GM12878 (cell line): ENCODE data around the gene RPS5. TPM values are rescaled to one million over a fixed set of nuclear protein-coding genes. Genes with fewer than 3 reads are reported as not detected.
A peak's percentile ranks its signal among the peaks of the same experiment; 100 is the strongest.

ENCODE experiments used
- CHD1 ChIP-seq: IDR thresholded peaks from 2 replicates; pipeline ENCODE4 v1.6.1; 2012; ENCODE audit warnings: low read depth, low read length, improper control_type of control experiment
- CHD4 ChIP-seq: fragments of 200-600 bp; sonication (generic); IDR thresholded peaks from 2 replicates; pipeline ENCODE4 v1.6.1; 2016; ENCODE audit warnings: mild to moderate bottlenecking
- GATAD2B ChIP-seq: fragments of 450-650 bp; conservative IDR thresholded peaks from 2 replicates; pipeline ENCODE4 v1.6.1; 2017; ENCODE audit warnings: low read depth, mild to moderate bottlenecking, moderate library complexity
- HDAC6 ChIP-seq: fragments of 200-600 bp; sonication (generic); IDR thresholded peaks from one replicate; pipeline ENCODE4 v1.8.0; 2017; ENCODE audit warnings: antibody characterized with exemption; ENCODE audit not compliant: unreplicated experiment
- IKZF1 ChIP-seq: fragments of 450-650 bp; conservative IDR thresholded peaks from 2 replicates; pipeline ENCODE4 v1.6.1; 2017; ENCODE audit warnings: antibody characterized with exemption, mild to moderate bottlenecking
- IKZF2 ChIP-seq, 2 experiments: fragments of 450-650 bp; IDR thresholded peaks; 2 replicates each; pipeline ENCODE4 v1.6.1; 2017; ENCODE audit warnings: mild to moderate bottlenecking in 2 of 2, moderate library complexity in 2 of 2
- KLF5 ChIP-seq: fragments of 450-650 bp; IDR thresholded peaks from 2 replicates; pipeline ENCODE4 v1.6.1; 2014; ENCODE audit warnings: mild to moderate bottlenecking; ENCODE audit not compliant: partially characterized antibody
- MEF2A ChIP-seq: IDR thresholded peaks from 2 replicates; pipeline ENCODE4 v1.6.1; 2011; ENCODE audit warnings: low read depth, mild to moderate bottlenecking, low read length, moderate library complexity; ENCODE audit not compliant: insufficient read depth
- MTA2 ChIP-seq: fragments of 450-650 bp; IDR thresholded peaks from 2 replicates; pipeline ENCODE4 v1.6.1; 2016; ENCODE audit warnings: low read depth, mild to moderate bottlenecking, moderate library complexity
- NBN ChIP-seq: fragments of 450-650 bp; IDR thresholded peaks from 2 replicates; pipeline ENCODE4 v1.6.1; 2016
- NFYB ChIP-seq: IDR thresholded peaks from 2 replicates; pipeline ENCODE4 v1.6.1; 2011; ENCODE audit warnings: low read depth, mild to moderate bottlenecking, low read length, improper control_type of control experiment, moderate library complexity; ENCODE audit not compliant: insufficient read depth
- NR2F1 ChIP-seq: fragments of 450-650 bp; conservative IDR thresholded peaks from 2 replicates; pipeline ENCODE4 v1.6.1; 2017; ENCODE audit warnings: mild to moderate bottlenecking
- POLR2AphosphoS5 ChIP-seq: IDR thresholded peaks from 2 replicates; pipeline ENCODE4 v1.6.1; 2011; ENCODE audit warnings: mild to moderate bottlenecking, low read length, inconsistent platforms
- RUNX3 ChIP-seq: IDR thresholded peaks from 2 replicates; pipeline ENCODE4 v1.6.1; 2012; ENCODE audit warnings: low read length, inconsistent platforms
- SIX5 ChIP-seq: IDR thresholded peaks from 2 replicates; pipeline ENCODE4 v1.6.1; 2011; ENCODE audit warnings: mild to moderate bottlenecking, low read depth, low read length, moderate library complexity; ENCODE audit not compliant: severe bottlenecking
- SMARCA5 ChIP-seq: fragments of 450-650 bp; IDR thresholded peaks from 2 replicates; pipeline ENCODE4 v1.6.1; 2017; ENCODE audit warnings: mild to moderate bottlenecking
- SPI1 ChIP-seq: IDR thresholded peaks from 2 replicates; pipeline ENCODE4 v1.6.1; 2011; ENCODE audit warnings: low read depth, mild to moderate bottlenecking, low read length, moderate library complexity, borderline replicate concordance; ENCODE audit not compliant: insufficient read depth
- SREBF2 ChIP-seq: IDR thresholded peaks from 2 replicates; pipeline ENCODE4 v1.6.1; 2012; ENCODE audit warnings: mild to moderate bottlenecking, low read length
- STAT1 ChIP-seq: fragments of 450-650 bp; conservative IDR thresholded peaks from 2 replicates; pipeline ENCODE4 v1.6.1; 2014; ENCODE audit warnings: antibody characterized with exemption, mild to moderate bottlenecking
- WRNIP1 ChIP-seq: IDR thresholded peaks from 2 replicates; pipeline ENCODE4 v1.6.1; 2011; ENCODE audit warnings: low read depth, low read length, improper control_type of control experiment, borderline replicate concordance
- YBX1 ChIP-seq: fragments of 450-650 bp; IDR thresholded peaks from 2 replicates; pipeline ENCODE4 v1.6.1; 2016; ENCODE audit warnings: antibody characterized with exemption
- ZBED1 ChIP-seq: IDR thresholded peaks from 2 replicates; pipeline ENCODE4 v1.6.1; 2016; ENCODE audit warnings: borderline replicate concordance
- polyA plus RNA-seq, 11 experiments: library from polyadenylated mRNA; depleted of rRNA in 4 of 11; unstranded in 6 of 11; stranded (reverse) in 5 of 11; fragments of >200 nt; fragmentation: Nextera tagmentation in 4 of 11; fragmentation: Illumina TruSeq in 1 of 11; extraction: Ambion mirVana in 4 of 11; extraction: Trizol in 1 of 11; gene quantifications; 1 replicate in 1 of 11; 2 replicates in 10 of 11; pipeline versions ENCODE4 v1.2.1 to v1.2.3, GENCODE V29; 2011 to 2016; ENCODE audit warnings: inconsistent platforms in 2 of 11, missing spikeins in 2 of 11, low read depth in 1 of 11
- total RNA-seq, 4 experiments: library from RNA; depleted of rRNA in 3 of 4; stranded (reverse); fragments of >200 nt in 3 of 4; fragmentation: Illumina TruSeq in 1 of 4; extraction: Trizol in 1 of 4; gene quantifications; 2 replicates each; pipeline versions ENCODE4 v1.2.1 to v1.2.3, GENCODE V29; 2013 to 2021
- TF ChIP-seq, protein P1 (sequence below): fragments of 450-650 bp; IDR thresholded peaks from 2 replicates; pipeline ENCODE4 v1.6.1; 2016; ENCODE audit warnings: mild to moderate bottlenecking, moderate library complexity, borderline replicate concordance
- TF ChIP-seq, protein P2 (sequence below): IDR thresholded peaks from 2 replicates; pipeline ENCODE4 v1.6.1; 2011; ENCODE audit warnings: borderline replicate concordance, low read depth, mild to moderate bottlenecking, moderate library complexity, mixed read lengths, low read length; ENCODE audit not compliant: insufficient read depth; ENCODE audit errors: extremely low read length
- TF ChIP-seq, protein P3 (sequence below): IDR thresholded peaks from 2 replicates; pipeline ENCODE4 v1.6.1; 2012; ENCODE audit warnings: low read depth, low read length, improper control_type of control experiment

RPS5 gene
- total and polyA plus RNA-seq, 10 of the 15 experiments (the other 5 are each of a cell fraction or from before 2014, with no cell fraction given): 1,284 to 3,652 (median 1,922) TPM

DNA sequence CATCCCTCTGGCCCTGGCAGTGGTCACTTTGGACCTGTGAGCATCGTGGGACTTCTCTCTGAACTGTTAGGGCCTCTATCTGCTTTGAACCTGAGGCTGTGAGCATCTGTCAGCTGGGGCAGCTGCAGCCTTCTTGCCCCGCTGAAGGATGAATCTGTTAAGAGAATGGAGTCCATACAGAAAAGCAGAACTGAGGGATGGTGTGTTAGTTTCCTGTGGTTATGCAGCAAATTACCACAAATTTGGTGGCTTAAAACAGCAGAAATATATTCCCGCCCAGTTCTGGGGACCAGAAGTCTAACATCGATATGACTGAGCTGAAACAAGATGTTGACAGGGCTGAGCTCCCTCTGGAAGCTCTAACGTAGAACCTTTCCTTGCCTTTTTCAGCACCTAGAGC, 22.9 kb upstream of the RPS5 start (continued):
- TF ChIP-seq RUNX3 (peak; percentile 83), IKZF1 (0 out of 2 replicates have a peak, but pooled peaks have one; percentile 29), MEF2A (no peak), CHD4 (no peak), MTA2 (no peak), KLF5 (no peak), NBN (0 out of 2 replicates have a peak, but pooled peaks have one; percentile 15), SIX5 (no peak), SPI1 (peak; percentile 89), WRNIP1 (no peak), ZBED1 (no peak), YBX1 (no peak), SREBF2 (no peak), NFYB (no peak), NR2F1 (no peak), GATAD2B (no peak), STAT1 (no peak), IKZF2 (IDR thresholded peaks at IDR 0.05) (peak in 1 of 2 experiments; percentile 28; a peak in 2 of 4 replicates), HDAC6 (no peak), POLR2AphosphoS5 (no peak), SMARCA5 (peak; percentile 44; the same call in 1 of the 2 replicates), CHD1 (no peak)
- TF ChIP-seq, protein P1, sequence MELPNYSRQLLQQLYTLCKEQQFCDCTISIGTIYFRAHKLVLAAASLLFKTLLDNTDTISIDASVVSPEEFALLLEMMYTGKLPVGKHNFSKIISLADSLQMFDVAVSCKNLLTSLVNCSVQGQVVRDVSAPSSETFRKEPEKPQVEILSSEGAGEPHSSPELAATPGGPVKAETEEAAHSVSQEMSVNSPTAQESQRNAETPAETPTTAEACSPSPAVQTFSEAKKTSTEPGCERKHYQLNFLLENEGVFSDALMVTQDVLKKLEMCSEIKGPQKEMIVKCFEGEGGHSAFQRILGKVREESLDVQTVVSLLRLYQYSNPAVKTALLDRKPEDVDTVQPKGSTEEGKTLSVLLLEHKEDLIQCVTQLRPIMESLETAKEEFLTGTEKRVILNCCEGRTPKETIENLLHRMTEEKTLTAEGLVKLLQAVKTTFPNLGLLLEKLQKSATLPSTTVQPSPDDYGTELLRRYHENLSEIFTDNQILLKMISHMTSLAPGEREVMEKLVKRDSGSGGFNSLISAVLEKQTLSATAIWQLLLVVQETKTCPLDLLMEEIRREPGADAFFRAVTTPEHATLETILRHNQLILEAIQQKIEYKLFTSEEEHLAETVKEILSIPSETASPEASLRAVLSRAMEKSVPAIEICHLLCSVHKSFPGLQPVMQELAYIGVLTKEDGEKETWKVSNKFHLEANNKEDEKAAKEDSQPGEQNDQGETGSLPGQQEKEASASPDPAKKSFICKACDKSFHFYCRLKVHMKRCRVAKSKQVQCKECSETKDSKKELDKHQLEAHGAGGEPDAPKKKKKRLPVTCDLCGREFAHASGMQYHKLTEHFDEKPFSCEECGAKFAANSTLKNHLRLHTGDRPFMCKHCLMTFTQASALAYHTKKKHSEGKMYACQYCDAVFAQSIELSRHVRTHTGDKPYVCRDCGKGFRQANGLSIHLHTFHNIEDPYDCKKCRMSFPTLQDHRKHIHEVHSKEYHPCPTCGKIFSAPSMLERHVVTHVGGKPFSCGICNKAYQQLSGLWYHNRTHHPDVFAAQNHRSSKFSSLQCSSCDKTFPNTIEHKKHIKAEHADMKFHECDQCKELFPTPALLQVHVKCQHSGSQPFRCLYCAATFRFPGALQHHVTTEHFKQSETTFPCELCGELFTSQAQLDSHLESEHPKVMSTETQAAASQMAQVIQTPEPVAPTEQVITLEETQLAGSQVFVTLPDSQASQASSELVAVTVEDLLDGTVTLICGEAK: no peak
- TF ChIP-seq, protein P2, sequence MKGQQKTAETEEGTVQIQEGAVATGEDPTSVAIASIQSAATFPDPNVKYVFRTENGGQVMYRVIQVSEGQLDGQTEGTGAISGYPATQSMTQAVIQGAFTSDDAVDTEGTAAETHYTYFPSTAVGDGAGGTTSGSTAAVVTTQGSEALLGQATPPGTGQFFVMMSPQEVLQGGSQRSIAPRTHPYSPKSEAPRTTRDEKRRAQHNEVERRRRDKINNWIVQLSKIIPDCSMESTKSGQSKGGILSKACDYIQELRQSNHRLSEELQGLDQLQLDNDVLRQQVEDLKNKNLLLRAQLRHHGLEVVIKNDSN: no peak
- TF ChIP-seq, protein P3, sequence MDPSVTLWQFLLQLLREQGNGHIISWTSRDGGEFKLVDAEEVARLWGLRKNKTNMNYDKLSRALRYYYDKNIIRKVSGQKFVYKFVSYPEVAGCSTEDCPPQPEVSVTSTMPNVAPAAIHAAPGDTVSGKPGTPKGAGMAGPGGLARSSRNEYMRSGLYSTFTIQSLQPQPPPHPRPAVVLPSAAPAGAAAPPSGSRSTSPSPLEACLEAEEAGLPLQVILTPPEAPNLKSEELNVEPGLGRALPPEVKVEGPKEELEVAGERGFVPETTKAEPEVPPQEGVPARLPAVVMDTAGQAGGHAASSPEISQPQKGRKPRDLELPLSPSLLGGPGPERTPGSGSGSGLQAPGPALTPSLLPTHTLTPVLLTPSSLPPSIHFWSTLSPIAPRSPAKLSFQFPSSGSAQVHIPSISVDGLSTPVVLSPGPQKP: no peak
